ENCODE results near the gene GPATCH8. TPM values are rescaled to one million over a fixed set of nuclear protein-coding genes. Genes with fewer than 3 reads are reported as not detected.

Gene GPATCH8
- total RNA-seq, result 10 to 100 TPM; 38.5 to 40.8 TPM

DNA sequence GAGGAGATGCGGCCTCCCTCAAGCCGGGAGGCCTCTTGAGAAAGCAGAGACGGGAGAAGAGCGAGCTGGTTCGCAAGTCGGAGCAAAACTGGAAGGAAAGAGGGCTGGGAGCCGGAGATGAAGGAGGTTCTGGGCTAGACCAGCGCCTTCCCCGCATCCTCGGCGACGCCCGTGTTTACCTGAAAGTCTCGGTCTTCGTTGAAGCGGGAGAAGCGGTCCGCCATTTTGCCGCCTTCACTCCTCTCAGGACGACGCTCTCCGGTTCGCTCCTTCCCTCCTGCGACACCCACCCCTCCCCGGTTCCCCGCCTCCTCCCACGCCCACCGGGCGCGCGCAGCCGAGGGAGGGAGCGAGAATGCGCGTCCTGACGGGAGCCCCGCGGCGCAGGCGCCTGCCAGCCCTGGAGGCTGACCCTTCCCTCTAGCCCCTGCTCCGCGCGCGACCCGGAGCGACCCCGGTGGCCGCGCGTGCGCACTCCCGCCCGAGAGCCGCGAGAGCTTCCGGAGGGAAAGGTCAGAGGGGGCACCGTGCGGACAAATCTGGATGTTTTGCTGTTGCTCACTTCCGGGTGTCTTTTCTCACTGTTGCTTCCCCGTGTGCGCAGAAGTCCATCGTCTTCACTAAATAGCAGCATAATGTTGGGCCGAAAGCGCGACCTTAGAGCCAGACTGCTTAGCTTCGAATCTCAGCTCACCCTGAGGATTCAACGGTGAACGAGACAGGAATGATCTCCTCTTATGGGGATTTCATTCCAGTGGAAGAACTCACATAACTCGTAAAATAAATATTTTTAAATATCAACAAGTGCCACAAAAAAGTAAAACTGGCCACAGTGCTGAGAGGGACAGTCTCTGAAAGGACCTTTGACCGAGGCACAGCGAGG is at the start of gene GPATCH8:
Gene GPATCH8 (minus strand): TSS at position 260 of the 883 bp plus-strand sequence. CDS start 36 bp downstream, at position 224.
- no peaks in the 10 kb centered on the region for H3K9me3 Mint-ChIP-seq
- intact Hi-C loops (cut with micrococcal nuclease), result loop anchor here (5.0 kb wide), 2 partner anchors 86 to 116 kb away; partner anchors contain the start of gene ITGA2B
- peak within 1 kb of the TSS; percentile 93 for H3K27ac Mint-ChIP-seq
- peak within 1 kb of the TSS; percentile 97 for H3K4me3 Mint-ChIP-seq
- peaks cover 32% of the 10 kb centered on the region for H3K4me1 Mint-ChIP-seq (ENCODE audit: low read depth)
- peak; percentile 97 for DNase-seq
- H3K27me3 Mint-ChIP-seq, result no peaks in the 10 kb centered on the region
- CTCF ChIA-PET, result interaction anchor here (0.8 to 1.0 kb wide), 2 partner anchors 20 to 632 kb away, joined by 3 to 4 read pairs; partner anchors contain the start of gene ACBD4
- POLR2A ChIA-PET, result interaction anchor here (0.5 to 1.9 kb wide), 2 partner anchors 9 to 187 kb away, joined by 3 to 4 read pairs; partner anchors contain the start of gene CCDC43
- peaks cover 6% of the 10 kb centered on the region for H3K36me3 Mint-ChIP-seq

DNA sequence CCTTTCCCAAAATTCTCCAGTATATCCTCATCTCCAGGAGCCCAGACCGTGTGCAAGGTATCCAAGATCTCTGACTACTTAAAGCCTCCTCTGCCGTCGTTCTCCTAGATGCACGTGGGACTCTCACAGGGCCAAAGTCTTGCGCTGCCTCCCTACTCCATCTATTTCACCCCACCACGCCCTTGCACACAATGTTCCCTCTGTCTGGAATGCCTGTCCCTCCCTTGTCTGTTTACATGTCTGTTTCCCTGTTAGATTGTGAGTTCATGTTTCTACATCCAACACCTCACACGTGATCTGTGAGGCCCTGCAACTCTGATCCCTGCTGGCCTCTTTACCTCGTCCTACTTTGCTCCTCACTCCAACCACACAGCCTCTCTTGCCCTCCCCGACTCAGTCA is 49.2 kb upstream of the GPATCH8 start:
- no peak for DNase-seq
- Mint-ChIP-seq H3K4me1 (ENCODE audit: low read depth) (peaks cover 14% of the 10 kb centered on the region), H3K4me3 (no peak overlapping the region), H3K9me3 (no peaks in the 10 kb centered on the region), H3K36me3 (no peaks in the 10 kb centered on the region), H3K27ac (no peak overlapping the region), H3K27me3 (peaks cover 33% of the 10 kb centered on the region)
- ChIA-PET POLR2A (no interaction called here), CTCF (no interaction called here)
- intact Hi-C loops (cut with micrococcal nuclease), result no loop called here

DNA sequence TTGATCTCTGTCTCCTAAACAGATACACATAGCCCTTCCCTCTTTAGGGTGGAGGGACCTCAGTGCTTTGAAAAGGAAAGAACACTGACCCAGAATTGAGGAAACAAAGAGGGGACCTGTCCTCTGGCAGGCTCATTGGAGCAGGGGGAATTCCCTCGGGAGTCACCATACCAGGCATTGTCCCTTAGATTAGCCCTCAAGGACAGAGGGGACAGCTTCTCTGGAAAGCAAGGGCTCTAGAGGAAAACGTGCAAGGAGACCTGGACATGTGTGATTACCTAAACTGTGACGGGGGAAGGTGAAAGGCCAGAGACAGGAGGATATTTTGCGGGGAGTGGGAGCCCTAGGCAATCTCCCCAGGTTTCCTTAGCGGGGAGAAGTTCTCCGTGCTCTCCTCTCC is 46.5 kb upstream of the GPATCH8 start:
- Mint-ChIP-seq H3K4me3 (no peak overlapping the region), H3K36me3 (no peaks in the 10 kb centered on the region), H3K9me3 (no peaks in the 10 kb centered on the region), H3K4me1 (ENCODE audit: low read depth) (no peaks in the 10 kb centered on the region), H3K27ac (no peak overlapping the region), H3K27me3 (peaks cover 26% of the 10 kb centered on the region)
- ChIA-PET POLR2A (no interaction called here), CTCF (no interaction called here)
- intact Hi-C loops (cut with micrococcal nuclease), result no loop called here
- DNase-seq, result no peak

DNA sequence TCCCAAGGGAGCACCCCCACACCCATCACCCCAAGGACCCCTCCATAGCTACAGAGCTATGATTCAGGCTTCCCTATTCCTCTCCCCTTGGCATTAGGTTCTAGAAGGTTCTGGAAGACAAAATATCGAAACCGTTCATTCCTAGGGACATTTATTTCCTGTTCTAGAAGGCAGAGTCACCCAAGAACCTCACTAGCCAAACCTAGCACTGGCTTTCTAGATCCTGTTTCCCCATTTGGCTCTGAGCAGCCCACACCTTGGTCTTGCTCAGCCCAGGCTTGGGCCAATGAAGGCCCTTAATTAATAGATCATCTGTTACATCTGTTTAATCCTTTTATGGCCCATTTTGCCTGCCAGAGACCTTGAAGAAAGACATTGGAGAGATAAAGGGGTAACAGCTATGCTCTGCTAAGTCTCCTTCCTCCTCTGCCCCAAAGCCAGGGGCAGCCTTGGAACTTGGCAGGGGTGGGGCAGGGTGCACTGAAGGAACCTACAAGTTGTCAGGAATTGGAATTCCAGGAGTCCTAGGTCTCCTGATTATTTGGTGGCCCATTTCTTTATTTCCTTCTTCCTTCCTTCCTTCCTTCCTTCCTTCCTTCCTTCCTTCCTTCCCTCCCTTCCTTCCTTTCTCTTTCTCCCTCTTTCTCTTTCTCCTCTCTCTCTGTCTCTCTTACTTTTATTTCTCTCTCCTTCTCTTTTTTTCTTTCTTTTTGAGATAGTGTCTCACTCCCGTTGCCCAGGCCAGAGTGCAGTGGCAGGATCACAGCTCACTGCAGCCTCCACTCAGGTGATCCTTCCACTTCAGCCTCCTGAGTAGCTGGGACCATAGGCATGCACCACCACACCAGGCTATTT is 45.4 kb upstream of the GPATCH8 start:
- POLR2A ChIA-PET, result no interaction called here
- H3K4me3 Mint-ChIP-seq, result no peak overlapping the region

DNA sequence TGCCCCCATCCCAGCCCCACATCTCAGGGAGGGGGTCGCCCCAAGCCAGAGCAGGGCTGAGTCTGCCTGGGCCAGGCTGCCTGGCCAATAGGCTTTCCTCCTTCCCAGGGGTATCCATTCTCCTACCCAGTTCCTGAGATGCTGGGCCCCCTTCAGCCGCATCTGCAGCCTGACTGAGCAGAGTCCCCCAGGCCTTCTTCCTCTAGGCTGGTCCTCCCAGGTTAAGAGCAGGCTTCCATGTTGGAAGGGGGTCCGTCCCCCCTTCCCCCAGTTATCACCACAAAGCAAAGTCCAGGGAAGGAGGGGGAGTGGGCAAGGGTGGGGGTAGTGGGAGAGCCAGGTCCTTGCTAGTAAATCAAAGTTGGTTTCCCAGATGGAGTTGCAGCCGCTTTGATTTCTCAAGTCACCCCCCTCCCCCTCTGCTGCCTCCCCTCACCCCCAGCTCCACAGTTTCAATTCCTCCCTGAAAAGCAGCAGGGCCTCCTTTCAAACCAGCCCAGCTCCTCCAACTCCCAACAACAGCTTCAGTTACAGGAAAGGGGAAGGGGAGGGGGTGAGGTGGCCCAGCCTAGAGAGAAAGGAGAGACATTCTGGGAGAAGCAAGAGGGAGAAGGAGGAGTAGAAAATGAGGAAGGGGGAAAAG is 44.5 kb upstream of the GPATCH8 start:
- no peaks in the 10 kb centered on the region for H3K36me3 Mint-ChIP-seq
- H3K4me3 Mint-ChIP-seq, result no peak overlapping the region
- H3K9me3 Mint-ChIP-seq, result no peaks in the 10 kb centered on the region
- peaks cover 30% of the 10 kb centered on the region for H3K27me3 Mint-ChIP-seq
- ChIA-PET POLR2A (no interaction called here), CTCF (interaction anchor here (2.1 kb wide), 1 partner anchor 13 kb away, joined by 6 read pairs; no protein-coding TSS in a partner anchor)
- intact Hi-C loops (cut with micrococcal nuclease), result no loop called here
- no peak overlapping the region for H3K27ac Mint-ChIP-seq
- no peaks in the 10 kb centered on the region for H3K4me1 Mint-ChIP-seq (ENCODE audit: low read depth)
- no peak for DNase-seq

More for the DNA sequence above, 45.4 kb upstream of the GPATCH8 start:
- DNase-seq, result no peak
- Mint-ChIP-seq H3K27me3 (peaks cover 29% of the 10 kb centered on the region), H3K9me3 (no peaks in the 10 kb centered on the region), H3K4me1 (ENCODE audit: low read depth) (no peaks in the 10 kb centered on the region), H3K27ac (no peak overlapping the region), H3K36me3 (no peaks in the 10 kb centered on the region)
- CTCF ChIA-PET, result interaction anchor here (0.5 kb wide), 1 partner anchor 333 kb away, joined by 3 read pairs; no protein-coding TSS in a partner anchor
- intact Hi-C loops (cut with micrococcal nuclease), result no loop called here

DNA sequence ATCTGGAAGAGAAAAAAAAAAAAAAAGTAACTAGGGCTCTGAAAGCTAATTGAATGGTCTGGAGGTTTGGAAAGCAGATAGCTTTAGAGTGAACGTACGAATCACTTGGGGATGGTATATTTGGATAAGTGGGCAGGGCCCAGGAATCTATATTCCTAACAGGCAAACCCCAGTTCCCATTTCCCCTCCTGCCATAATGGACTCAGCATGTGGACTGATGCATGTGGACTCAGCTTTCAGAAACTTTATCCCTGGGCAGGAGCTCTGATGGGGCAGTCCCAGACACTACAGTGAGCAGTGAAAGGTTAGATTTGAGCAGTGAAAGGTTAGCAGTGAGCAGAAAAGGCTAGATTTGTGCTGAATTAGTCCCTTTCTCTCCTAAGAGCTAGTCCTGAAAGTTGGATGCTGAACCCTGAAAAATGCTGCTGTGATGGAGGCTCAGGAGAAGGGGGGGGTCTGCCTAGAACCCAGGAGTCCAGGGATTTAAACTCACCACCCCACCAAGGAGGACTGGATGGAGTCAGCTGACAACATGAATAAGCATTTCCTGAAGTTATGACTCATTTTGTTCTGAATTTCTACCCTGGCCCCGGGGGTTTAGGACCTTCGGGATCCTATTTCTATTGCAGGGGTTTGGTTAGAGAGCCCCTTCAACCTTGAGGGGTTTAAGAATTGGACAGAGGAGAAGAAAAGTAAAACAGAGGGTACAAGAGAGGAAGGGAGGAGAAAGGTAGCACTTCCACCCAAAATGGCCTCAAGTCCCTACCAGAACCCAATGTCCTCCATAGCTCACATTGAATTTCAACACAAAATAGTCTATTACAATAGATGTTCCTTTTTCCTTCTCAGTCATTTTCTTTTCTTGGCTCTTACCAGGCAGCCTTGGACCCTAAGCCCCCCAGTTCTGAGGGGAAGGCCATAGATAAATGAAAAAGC is 43.7 kb upstream of the GPATCH8 start:
- ChIA-PET POLR2A (no interaction called here), CTCF (interaction anchor here (2.1 kb wide), 1 partner anchor 13 kb away, joined by 6 read pairs; no protein-coding TSS in a partner anchor)
- no peaks in the 10 kb centered on the region for H3K36me3 Mint-ChIP-seq
- no peak overlapping the region for H3K4me3 Mint-ChIP-seq
- H3K4me1 Mint-ChIP-seq (ENCODE audit: low read depth), result no peaks in the 10 kb centered on the region
- DNase-seq, result no peak
- peaks cover 23% of the 10 kb centered on the region for H3K27me3 Mint-ChIP-seq
- no peaks in the 10 kb centered on the region for H3K9me3 Mint-ChIP-seq
- intact Hi-C loops (cut with micrococcal nuclease), result no loop called here
- no peak overlapping the region for H3K27ac Mint-ChIP-seq

DNA sequence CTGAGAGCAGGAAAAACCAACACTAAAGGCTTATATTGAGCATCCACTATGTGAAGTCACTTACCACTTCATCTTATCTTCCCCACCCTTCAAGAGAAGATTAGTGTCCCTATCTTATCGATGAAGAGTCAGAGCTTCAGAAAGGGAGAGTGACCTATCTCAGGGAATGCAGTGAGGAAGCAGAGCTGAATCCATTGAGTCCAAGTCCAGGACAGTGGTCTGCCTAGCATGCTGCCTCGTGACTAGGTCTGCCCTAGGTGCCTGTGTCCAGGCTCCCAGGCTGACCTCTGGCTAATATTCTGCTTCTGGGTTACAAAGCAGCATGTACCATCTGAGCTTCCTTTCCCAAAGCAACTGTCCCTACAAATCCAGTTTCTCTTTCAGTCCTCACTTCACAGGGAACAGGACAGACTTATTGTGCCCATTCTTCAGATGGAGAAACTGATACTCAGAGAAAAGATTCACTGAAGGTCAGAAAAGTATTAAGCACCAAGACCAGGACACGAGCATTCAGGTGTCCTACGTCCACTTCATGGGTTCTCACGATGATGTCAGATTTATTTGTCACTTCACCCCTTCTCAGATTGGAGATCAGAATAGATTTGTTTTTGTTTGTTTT is 40.8 kb upstream of the GPATCH8 start:
- intact Hi-C loops (cut with micrococcal nuclease), result no loop called here
- Mint-ChIP-seq H3K27me3 (peaks cover 27% of the 10 kb centered on the region), H3K27ac (no peak overlapping the region), H3K9me3 (no peaks in the 10 kb centered on the region), H3K4me1 (ENCODE audit: low read depth) (no peaks in the 10 kb centered on the region), H3K4me3 (no peak overlapping the region), H3K36me3 (no peaks in the 10 kb centered on the region)
- POLR2A ChIA-PET, result no interaction called here
- CTCF ChIA-PET, result interaction anchor here (1.3 kb wide), 2 partner anchors 10 to 12 kb away, joined by 3 read pairs; no protein-coding TSS in a partner anchor
- DNase-seq, result no peak

DNA sequence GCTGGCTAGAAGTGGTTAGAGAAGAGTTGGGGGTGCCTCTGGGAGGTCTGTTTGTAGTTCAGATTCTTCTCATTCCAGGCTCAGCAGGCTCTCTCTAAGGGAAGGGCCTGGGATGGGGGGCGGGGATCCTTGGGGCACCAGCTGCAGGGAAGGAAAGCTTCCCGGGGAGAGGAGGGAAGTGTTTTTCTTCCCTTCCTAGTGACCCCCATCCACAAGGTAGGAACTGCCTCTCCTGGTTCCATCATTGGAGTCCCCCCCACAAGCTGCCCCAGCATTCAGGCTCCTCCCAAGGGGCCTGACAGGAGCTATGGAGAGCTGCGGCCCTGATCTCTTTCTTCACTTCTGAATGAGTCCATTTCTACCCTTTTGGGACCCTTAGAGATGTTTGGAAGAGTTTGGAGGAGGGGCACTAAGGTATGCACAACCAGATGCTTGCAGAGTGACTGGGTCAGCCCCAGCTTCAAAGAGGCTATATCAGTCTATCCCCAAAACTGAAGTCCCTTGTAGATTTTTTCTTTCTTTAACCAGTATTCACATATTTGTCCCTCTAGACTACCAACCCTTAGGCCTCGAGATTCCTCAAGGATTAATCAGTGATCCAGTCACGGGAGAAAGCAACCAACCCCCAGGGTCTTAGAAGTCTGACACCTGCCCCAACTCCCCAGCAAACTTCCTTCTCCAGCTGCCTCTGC is 40.2 kb upstream of the GPATCH8 start:
- Mint-ChIP-seq H3K27me3 (peaks cover 25% of the 10 kb centered on the region), H3K36me3 (no peaks in the 10 kb centered on the region), H3K4me1 (ENCODE audit: low read depth) (no peaks in the 10 kb centered on the region), H3K27ac (no peak overlapping the region), H3K9me3 (no peaks in the 10 kb centered on the region), H3K4me3 (no peak overlapping the region)
- POLR2A ChIA-PET, result no interaction called here
- CTCF ChIA-PET, result interaction anchor here (1.3 kb wide), 1 partner anchor 9 kb away, joined by 3 read pairs; no protein-coding TSS in a partner anchor
- intact Hi-C loops (cut with micrococcal nuclease), result no loop called here
- no peak for DNase-seq

DNA sequence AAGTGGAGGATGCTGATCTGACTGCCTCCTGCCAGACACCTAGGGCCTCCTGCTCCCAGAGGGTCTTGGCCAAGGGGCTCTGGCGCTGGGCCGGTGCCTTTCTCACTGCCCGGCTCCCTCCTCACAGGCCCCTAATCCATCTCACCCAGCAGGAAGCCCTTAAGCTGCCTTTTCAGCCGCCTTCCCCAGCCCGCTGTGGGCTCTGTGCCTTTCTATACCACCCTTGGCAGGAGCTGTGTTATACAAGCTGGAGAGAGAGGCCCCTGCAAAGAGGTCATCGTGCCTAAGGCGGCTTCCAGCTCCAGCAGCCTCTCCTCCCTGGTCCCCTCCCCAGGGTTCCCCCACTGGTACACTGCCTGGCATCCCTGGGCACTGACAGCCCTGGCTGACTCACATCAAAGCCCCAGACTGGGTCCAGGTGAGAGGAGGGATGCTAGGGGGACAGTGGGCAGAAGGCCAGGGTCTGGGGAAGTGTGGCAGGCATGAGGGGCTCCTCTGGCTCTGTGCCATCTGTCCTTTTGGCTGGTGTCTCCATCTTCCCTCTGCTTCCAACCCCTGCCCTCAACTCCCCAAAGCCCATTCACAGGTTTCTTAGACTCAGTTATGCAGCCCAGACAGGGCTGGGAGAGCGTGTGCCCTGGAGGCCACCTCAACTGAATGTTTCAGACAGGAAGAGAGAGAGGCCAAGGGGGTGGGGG is 38.8 kb upstream of the GPATCH8 start:
- ChIA-PET POLR2A (interaction anchor here (0.6 kb wide), 1 partner anchor 127 kb away, joined by 5 read pairs; no protein-coding TSS in a partner anchor), CTCF (no interaction called here)
- peaks cover 25% of the 10 kb centered on the region for H3K27me3 Mint-ChIP-seq
- no peak for DNase-seq
- H3K4me3 Mint-ChIP-seq, result no peak overlapping the region
- no peak overlapping the region for H3K27ac Mint-ChIP-seq
- no peaks in the 10 kb centered on the region for H3K4me1 Mint-ChIP-seq (ENCODE audit: low read depth)
- H3K36me3 Mint-ChIP-seq, result no peaks in the 10 kb centered on the region
- intact Hi-C loops (cut with micrococcal nuclease), result no loop called here
- no peaks in the 10 kb centered on the region for H3K9me3 Mint-ChIP-seq
